HG02943 (cell line): ENCODE measurements around the gene LRP1-AS.

Experiments used
- ATAC-seq: cut with Tn5 transposase; IDR thresholded peaks from one replicate; pipeline ENCODE4 v1.9.1; 2021; ENCODE audit warnings: mild to moderate bottlenecking, low read depth, moderate library complexity; ENCODE audit not compliant: unreplicated experiment

LRP1-AS gene

DNA sequence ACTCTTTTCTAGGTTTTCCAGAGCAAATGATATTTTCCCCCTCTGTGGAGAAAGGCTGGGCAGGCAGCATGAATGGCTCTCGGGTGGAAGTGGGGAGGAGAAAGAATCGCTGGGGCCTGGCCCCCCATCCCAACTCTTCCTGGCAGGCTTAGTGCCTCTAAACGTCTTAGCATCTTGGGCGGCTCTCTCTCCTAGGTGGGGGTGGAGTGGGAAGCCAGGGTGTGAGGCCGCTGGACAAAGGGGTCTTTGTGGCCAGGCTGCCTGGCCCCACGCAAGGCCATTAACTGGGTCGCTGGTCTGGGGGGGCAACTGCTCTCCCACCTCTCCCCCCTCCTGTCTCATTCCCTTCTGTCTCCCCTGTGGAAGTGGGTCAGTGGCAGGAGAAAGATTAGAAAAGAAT lies 4.7 kb downstream of the LRP1-AS start:
- ATAC-seq: no peak

DNA sequence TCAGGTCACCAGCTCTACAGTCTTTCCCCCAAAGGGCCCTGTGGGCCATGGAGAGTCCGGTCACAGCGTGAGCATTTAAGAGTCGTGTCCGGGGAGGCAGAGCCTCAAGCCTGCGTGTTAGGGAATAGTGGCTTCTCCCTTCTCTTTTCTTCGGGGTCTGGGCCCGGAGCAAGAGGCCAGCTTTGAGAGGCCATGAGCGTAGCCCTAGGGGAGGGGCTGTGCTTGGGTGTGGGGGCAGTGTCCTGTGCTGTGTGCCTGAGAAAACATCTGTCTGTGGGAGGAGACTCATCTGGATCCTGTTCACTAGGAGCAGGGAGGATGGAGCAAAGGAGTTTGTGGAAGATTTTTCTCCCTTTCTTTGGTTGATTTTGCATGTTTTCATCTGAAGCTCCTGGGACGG lies 5.3 kb downstream of the LRP1-AS start:
- ATAC-seq: no peak

DNA sequence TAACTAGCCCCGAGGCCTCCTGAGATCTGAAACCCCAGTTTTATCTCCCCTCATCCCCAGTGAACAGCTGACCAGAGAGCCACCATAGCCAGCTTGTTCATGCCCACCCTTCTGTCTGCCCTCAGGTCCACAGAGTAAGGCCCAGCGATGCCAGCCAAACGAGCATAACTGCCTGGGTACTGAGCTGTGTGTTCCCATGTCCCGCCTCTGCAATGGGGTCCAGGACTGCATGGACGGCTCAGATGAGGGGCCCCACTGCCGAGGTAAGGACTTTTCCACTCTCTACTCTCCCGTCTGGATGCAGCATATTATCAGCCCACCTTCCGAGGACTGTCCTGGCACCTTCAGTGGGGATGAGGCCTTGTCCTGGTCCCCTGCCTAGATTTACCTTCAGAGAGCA lies 6.2 kb downstream of the LRP1-AS start:
- no peak for ATAC-seq

DNA sequence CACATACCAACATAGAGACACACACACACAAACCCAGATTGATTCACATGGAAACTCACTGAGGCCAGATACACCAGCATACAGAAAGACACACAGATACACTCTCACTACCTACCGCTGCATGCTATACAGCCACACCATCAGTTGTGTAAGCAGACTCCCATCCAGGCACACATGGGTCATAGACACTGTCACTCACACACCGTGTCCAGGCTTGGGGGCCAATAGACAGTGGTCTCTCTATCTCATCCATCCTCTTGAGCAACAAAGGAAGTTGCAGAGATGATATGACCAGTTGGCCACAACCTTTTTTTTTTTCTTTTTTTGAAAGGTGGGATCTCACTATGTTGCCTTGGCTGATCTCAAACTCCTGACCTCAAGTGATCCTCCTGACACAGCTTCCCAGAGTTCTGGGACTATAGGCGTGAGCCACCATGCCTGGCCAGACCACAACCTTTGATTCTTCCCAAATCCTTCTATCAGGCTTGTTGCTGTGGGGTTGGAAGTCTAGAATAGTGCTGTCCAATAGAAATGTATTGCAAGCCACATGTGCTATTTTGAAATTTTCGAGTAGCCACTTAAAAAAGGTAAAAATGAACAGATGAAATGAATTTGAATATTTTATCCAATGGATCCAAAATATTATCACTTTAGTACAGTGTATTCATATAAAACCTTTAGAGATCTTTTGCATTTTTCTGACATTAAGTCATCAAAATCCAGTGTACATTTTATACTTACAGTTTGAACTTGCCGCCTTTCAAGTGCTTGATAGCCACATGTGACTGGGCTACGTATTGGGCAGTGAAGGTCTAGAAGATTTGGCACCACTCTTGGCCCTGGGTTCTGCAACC lies 7.4 kb downstream of the LRP1-AS start:
- ATAC-seq: no peak

DNA sequence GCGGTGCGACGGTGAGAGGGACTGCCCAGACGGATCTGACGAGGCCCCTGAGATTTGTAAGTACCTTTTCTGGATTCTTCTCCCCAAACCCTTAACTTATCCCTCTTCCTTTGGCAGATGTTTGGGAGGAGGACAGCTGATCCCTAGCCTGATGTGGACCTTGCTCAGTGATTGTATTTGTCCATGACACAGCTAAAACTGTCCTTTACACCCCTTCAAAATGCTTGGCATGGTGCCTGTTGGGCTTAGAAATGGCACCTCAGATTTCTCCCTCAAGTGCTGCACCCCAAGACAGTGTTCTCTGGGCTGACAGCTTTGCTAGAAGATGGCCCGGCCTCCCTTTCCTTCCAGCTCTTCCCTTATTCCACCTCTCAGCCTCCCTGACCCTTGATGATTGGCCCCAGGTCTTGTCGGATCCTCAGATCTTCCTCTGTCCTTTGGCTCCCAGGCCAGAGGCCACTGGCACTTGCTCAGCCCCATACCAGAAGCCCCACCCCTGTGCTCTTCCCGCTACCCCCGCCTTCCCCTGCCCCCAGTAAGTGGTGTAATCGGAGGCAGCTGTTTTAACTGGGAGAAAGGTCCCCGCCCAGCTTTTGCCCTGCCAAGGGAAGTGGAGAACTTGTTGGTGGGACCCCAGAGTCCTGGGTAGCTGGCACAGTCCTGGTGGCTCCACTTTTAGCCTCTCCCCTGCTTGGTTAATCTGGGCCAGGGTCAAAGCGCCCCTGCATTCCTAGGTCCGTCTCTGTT lies 8.7 kb downstream of the LRP1-AS start:
- no peak for ATAC-seq

DNA sequence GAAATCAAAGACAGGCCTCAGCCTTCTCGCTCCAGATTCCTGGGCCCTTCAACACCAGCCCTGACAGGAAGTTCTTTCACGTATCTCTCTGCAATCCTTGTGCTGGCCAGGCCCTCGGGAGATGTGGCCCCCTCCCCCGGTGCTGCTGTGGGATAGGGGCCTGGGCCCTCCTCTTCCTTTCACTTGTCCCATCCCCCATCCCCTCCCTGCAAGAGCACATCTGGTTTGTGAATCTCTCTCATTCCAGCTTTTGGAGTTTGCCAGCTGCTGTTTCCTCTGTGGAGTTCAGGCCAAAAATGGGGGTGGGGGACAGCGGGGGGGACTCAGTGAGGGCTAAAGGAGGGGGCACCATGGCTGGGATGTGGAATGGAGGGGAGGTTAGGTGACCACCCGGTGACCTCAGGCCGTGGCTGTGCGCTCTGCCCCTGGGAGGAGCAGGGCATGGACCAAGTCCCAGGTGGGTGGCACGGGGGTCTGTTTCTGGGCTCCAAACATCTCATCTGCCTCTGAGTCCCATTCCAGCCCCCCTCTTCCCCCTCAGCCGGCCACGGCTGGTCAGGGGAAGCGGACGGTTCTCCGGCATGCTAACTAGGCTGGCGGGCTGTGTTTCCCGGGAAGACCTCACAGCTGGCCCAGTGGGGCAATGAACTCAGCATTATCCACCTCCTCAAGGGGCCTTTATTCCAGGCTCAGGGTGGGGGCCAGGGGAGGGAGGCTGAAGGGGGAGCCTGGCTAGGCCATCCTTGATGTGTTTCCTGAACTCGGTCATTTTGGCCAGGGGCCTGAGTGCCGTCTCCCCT lies 11.7 kb downstream of the LRP1-AS start:
- ATAC-seq: no peak

DNA sequence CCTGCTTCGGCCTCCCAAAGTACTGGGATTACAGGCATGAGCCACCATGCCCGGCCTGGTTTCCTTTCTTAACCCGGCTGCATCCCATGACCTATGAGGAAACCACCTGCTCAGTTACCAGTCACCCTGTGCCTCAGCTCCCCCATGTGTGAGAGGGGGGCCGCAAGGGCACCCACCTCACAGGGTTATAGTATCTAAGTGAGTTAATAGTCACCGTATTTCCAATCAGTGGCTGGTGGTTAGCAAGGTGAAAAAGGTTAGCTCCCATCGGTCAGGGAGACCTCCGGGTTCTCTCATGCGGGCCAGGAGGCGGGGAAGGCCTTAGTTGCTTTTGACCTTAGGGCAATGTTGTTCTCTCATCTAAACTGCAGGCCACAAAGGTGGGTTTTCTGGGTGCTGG lies 12.5 kb downstream of the LRP1-AS start:
- ATAC-seq: no peak

DNA sequence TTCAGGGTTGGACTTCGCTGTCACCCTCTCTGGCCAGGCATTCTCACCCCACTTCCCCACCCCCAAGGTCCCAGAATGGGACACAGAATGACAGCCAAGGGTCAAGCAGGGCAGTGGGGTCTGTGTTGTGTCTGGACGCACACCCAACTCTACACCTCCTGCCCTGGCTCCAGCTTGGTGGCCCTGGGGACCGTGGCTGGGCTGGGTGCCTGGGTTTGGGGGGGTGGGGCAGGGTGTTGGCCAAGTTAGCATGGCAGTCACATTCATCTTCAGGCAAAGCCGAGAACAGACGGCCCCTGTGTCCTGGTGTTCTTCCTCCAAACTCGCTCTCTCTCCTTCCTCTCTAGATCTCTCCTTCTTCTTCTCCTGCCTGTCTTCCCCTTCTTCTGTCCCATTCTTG lies 13.5 kb downstream of the LRP1-AS start:
- ATAC-seq: no peak

DNA sequence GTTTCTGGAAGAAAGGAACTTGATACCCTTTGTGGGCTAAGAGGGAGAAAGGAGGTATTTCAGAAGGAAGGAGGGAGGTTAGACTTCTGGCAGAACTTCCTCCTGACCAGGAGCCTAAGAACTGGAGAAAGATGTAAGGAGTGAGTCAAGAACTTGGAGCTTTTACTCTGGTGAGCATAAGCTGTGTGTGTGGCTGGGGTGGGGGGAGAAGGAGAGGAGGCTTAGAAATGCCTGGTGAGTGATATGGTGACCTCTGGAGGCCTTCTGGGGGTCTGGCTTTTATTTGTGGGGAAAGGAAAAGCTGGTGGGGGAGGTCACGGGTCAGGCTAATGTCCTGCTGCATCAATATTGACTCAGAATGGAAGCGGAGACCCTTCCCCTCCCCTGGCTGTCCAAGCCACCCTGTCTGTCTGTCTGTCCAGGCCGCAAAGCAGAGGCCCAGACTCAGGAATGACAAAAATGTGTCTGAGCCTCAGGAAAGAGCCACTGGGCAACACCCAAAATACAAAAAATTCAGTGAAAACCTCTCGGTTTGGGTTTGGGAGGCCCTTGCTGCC lies 14.3 kb downstream of the LRP1-AS start:
- ATAC-seq: no peak

DNA sequence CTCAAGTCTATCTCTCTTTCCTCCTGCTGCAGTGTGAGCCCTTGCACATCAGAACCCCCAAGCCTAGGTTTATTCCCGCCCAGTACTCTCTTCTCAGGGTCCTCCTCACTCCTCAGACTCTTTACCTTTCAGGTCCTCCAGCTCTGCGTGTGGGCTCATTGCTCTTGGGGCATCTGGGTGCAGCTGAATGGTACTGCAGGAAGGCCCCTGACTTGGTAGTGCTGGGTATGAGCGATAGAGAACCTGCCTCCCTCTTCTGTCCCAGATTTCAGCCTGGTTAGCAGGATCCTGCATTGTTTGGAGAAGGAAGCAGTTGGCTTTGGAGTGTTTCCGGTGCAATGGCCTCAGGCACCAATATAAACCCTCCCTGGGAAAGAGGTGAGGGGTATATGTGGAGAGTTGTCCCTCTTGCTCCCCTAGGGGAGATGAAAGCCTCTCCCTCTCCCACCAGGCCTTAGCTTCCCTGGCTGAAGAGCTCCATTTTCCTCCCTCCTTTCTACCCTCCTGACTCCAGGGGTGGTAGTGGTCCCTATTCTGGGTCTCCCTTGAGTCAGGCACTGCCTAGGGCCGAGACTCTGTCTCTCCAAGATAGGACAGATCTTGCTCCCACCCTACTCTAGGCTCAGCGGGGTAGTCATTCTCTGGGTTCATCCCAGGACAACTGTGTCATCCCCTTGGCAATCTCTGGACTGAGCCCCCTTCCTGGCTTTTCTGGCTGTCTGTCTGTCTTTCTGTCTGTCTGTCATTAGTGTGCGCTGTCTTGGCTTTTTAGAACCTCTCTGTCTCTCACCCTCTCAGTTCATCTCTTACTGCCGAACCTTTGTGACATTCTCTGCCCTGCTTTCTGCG lies 15.3 kb downstream of the LRP1-AS start:
- ATAC-seq: no peak

DNA sequence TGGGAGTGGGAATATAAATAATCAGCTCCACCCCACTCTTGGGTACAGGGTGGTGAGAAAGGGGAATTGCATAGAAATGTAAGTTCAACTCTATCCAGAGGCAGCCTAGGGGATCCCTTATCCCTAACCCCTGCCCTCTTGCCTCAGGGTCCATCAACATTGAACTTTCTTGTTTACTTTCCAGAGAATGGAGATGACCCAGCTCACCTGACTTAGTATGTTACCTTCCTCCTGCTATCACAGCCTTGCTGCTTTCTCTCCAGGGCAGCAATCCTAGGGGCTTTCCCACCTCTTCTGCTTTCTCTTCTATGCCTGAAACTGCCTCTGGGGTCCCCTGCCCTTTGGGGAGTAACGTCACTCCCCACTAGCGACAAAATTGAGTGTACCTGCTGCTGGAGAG lies 16.5 kb downstream of the LRP1-AS start:
- no peak for ATAC-seq

DNA sequence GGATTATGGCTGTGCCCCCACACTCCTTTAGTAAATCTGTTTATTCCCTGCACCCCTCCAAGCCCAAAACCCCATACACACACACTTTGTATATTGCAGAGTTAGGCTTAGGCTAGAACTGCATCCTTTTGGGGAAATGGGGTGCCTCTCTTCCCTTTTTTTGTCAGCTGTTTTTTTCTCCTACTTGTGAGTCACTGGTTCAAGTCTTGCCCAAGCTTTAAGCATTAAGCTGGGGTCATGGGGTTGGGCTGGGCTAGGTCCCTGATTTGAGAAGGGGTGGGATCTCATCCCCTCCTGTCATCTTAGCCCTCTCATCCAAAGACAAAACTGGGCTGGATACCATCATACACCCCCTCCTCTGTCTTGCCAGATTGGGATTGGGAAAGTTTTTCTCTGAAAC lies 17.5 kb downstream of the LRP1-AS start:
- ATAC-seq: no peak

DNA sequence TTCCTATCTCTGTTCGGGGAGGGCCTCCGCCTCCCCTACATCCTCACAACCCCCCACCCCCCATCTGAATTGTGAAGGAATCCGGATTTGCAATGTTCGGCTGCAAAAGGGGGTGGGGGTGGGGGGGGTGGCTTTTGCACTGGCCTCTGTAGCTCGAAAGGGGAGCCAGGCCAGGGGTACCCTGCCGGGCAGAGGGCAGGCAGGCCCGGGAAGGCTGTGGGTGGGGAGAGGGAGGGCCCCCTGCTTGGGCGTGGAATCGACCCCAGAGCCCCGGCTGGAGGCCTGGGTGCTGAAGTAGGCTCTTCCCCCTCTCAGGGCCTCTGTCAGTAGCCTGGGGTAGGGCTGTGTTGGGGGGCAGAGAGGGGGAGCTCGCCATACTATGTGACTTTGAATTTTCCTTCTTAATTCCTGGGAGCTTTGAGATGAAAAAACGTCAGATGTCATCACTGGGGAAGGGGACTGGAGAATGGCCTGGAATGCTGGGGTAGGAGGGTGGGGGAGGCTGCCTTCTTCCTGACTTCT lies 18.0 kb downstream of the LRP1-AS start:
- no peak for ATAC-seq

DNA sequence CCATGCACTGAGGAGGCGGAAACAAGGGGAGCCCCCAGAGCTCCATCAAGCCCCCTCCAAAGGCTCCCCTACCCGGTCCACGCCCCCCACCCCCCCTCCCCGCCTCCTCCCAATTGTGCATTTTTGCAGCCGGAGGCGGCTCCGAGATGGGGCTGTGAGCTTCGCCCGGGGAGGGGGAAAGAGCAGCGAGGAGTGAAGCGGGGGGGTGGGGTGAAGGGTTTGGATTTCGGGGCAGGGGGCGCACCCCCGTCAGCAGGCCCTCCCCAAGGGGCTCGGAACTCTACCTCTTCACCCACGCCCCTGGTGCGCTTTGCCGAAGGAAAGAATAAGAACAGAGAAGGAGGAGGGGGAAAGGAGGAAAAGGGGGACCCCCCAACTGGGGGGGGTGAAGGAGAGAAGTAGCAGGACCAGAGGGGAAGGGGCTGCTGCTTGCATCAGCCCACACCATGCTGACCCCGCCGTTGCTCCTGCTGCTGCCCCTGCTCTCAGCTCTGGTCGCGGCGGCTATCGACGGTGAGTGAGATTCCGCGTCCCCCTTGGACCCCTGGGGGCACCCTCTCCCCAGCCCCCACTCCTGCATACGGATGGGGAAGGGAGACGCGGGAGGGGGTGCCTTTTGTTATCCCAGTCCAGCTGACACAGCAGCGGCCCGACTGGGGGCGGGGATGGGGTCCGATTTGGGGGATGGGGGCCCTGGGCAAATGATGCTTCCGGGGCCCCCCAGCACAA lies 18.7 kb downstream of the LRP1-AS start:
- no peak for ATAC-seq

DNA sequence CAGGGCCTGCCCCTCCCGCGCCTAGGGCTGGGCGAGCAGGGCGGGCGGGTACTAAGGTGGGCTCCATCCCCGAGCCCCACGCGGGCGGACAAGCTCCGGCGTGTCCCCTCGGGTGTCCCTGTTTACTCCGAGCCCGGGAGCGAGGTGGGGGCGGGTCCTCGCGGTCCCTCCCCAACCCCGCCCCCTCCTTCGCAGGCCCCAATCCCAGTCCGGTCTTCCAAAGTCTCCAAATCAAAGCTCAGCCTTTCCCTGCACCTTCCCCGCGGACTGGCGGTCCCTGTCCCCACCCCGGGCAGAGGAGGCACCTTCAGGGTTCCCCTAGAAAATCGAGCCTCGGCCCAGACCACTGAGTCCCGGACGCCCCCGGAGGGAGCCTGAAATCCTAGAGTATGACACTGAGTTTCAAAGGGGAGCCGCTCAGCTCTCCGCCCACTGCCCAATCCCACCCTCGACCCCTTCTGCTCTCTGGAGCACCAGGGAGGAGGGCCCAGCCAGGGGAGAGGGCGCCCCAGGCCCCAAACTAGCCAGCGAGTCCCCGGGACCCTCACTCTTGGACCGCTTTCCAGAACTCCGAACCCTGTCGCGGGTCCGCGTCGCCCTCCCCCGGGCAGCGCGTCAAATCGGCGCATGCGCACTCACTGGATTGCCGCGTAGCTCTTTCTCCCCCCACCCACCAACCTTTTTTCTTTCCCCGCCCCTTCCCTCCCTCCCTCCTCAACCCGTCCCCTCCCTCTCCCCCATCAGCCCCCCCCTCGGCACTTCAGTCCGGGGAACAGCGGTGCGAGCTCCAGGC lies 19.5 kb downstream of the LRP1-AS start, which contains the start of gene LRP1:
TSS of gene LRP1 (plus strand) at position 758 of the 793 bp plus-strand sequence. CDS start 482 bp downstream, outside the sequence.
- no peak for ATAC-seq

DNA sequence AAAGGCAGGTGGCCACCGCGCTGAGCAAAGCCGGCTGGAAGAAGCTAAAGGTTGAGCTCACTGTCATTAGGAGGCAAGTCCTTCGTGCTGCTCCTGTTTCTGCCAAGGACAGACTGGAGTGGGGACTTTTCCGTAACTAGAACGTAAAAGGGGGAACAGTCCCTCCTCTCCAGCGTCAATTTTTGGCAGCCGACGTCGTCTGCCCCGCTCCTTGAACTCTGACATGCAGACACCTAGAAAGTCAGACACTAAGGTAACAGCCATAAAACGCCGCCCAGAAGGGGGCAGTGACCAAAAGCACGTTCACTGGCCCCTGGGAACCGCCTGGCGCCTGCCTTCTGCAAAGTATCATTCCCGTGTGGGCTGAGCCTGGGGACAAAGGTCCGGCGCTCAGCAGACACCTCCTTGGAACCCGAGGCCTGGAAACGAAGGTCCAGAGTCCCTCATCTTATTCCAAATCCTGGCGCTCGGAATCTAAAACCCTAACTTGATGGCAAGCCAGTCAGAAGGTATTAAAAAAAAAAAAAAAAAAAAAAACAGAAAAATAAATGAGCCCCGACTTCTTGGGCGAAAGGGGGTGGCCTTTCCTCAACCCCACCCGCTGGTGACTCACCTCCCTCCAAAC lies 20.2 kb downstream of the LRP1-AS start:
- ATAC-seq: no peak

DNA sequence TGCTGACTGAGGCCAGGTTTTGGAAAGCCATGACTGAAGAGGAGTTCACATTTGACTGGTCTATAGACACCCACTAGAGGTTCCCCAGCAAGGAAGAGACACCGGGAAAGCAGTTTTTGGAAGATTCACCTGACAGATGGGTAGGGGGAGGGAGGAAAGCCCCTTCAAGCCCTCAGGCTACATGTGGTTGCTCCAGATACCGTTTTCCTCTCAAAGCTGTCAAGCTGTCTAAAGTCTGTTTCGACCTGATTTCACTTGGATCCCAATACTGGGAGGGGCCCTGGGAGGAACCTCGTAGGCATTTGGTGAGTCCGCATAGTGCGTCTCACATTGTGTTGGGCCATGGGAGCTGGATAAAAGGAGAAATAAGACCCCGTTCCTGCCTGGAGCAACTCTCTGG lies 20.9 kb downstream of the LRP1-AS start:
- no peak for ATAC-seq

DNA sequence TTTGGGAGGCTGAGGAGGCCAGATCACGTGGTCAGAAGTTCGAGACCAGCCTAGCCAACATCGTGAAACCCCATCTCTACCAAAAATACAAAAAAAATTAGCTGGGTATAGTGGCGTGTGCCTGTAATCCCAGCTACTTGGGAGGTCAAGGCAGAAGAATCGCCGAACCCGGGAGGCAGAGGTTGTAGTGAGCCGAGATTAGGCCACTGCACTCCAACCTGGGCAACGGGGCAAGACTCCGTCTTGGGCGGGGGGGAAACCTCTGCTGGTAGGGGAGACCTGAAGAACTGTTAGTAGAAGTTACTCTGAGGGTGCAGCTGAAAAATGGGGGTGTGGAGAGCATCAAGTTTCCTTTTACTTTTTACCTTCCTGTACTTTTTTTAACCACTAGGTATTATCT lies 21.4 kb downstream of the LRP1-AS start:
- ATAC-seq: no peak
